Neuronal stem cell (in vitro differentiated cells): ENCODE data around the gene LIMS1.
"Not testable (repeated sequence)": the region's sequence is repeated elsewhere in the genome, so short reads cannot be mapped to it uniquely, and the experiment has no call there.

ENCODE experiments used
- DNase-seq: peaks from one replicate; pipeline ENCODE4 v3.0.0-alpha.2; 2013; ENCODE audit warnings: low spot score
- H2AFZ ChIP-seq: one replicate; pipeline ENCODE4 v1.6.1; 2013; ENCODE audit warnings: mild to moderate bottlenecking, low read length, inconsistent platforms
- H2AK5ac ChIP-seq: 2 replicates; pipeline ENCODE4 v1.6.1; 2013; ENCODE audit warnings: low read depth, mild to moderate bottlenecking, inconsistent platforms, low read length, moderate library complexity, mixed read lengths
- H2BK120ac ChIP-seq: 2 replicates; pipeline ENCODE4 v1.6.1; 2013; ENCODE audit warnings: low read depth, mild to moderate bottlenecking, inconsistent platforms, low read length, moderate library complexity, mixed read lengths
- H2BK12ac ChIP-seq: one replicate; pipeline ENCODE4 v1.6.1; 2013; ENCODE audit warnings: low read length, inconsistent platforms
- H2BK15ac ChIP-seq: 2 replicates; pipeline ENCODE4 v1.6.1; 2013; ENCODE audit warnings: mild to moderate bottlenecking, low read length, inconsistent platforms, mixed read lengths
- H2BK5ac ChIP-seq: one replicate; pipeline ENCODE4 v1.6.1; 2013; ENCODE audit warnings: inconsistent platforms, mild to moderate bottlenecking, low read length, moderate library complexity
- H3K14ac ChIP-seq: one replicate; pipeline ENCODE4 v1.6.1; 2013; ENCODE audit warnings: low read length, inconsistent platforms
- H3K18ac ChIP-seq: 2 replicates; pipeline ENCODE4 v1.6.1; 2013; ENCODE audit warnings: low read length, inconsistent platforms
- H3K23ac ChIP-seq: 2 replicates; pipeline ENCODE4 v1.6.1; 2013; ENCODE audit warnings: low read depth, mild to moderate bottlenecking, mixed read lengths, low read length, inconsistent platforms; ENCODE audit not compliant: poor library complexity
- H3K27ac ChIP-seq: replicated peaks from 3 replicates; pipeline ENCODE4 v1.5.1; 2013; ENCODE audit warnings: low read length, inconsistent platforms
- H3K27me3 ChIP-seq, 3 experiments: 2 replicates each; pipeline ENCODE4 v1.6.1; 2013; ENCODE audit warnings: low read length in 3 of 3, mild to moderate bottlenecking in 2 of 3, inconsistent platforms in 1 of 3, low read depth in 1 of 3, mixed read lengths in 1 of 3, moderate library complexity in 1 of 3; ENCODE audit not compliant: control insufficient read depth in 3 of 3, insufficient read depth in 3 of 3
- H3K36me3 ChIP-seq, 2 donors: replicated peaks in 1 of 2; 2 replicates each; pipeline ENCODE4 v1.6.1; 2013; ENCODE audit warnings: low read length in 2 of 2; ENCODE audit not compliant: control insufficient read depth in 2 of 2, insufficient read depth in 2 of 2
- H3K4ac ChIP-seq: 2 replicates; pipeline ENCODE4 v1.6.1; 2013; ENCODE audit warnings: inconsistent platforms, mild to moderate bottlenecking, low read length, moderate library complexity
- H3K4me1 ChIP-seq, 2 donors: 1 replicate in 1 of 2; 2 replicates in 1 of 2; pipeline ENCODE4 v1.6.1; 2013; ENCODE audit warnings: low read length in 2 of 2, low read depth in 1 of 2; ENCODE audit not compliant: control insufficient read depth in 2 of 2, insufficient read depth in 1 of 2
- H3K4me2 ChIP-seq: one replicate; pipeline ENCODE4 v1.6.1; 2013; ENCODE audit warnings: mild to moderate bottlenecking, low read length, inconsistent platforms; ENCODE audit not compliant: insufficient read depth, poor library complexity, severe bottlenecking
- H3K4me3 ChIP-seq, 2 donors: 2 replicates each; pipeline ENCODE4 v1.5.1; 2013; ENCODE audit warnings: low read length in 2 of 2, mild to moderate bottlenecking in 2 of 2, inconsistent platforms in 1 of 2, moderate library complexity in 1 of 2
- H3K79me1 ChIP-seq: one replicate; pipeline ENCODE4 v1.6.1; 2013; ENCODE audit warnings: low read depth, mild to moderate bottlenecking, inconsistent platforms, low read length, moderate library complexity
- H3K9ac ChIP-seq: one replicate; pipeline ENCODE4 v1.6.1; 2013; ENCODE audit warnings: mild to moderate bottlenecking, low read depth, low read length, inconsistent platforms; ENCODE audit not compliant: poor library complexity
- H3K9me3 ChIP-seq, 2 donors: replicated peaks in 1 of 2; 2 replicates each; pipeline versions ENCODE3 to v1.6.1; 2013; ENCODE audit warnings: low read length in 2 of 2, mild to moderate bottlenecking in 2 of 2, inconsistent platforms in 1 of 2, low read depth in 1 of 2, mixed read lengths in 1 of 2, moderate library complexity in 1 of 2; ENCODE audit not compliant: control insufficient read depth in 2 of 2, insufficient read depth in 1 of 2
- H4K8ac ChIP-seq: one replicate; pipeline ENCODE4 v1.6.1; 2013; ENCODE audit warnings: low read depth, mild to moderate bottlenecking, inconsistent platforms, low read length, moderate library complexity
- H4K91ac ChIP-seq: one replicate; pipeline ENCODE4 v1.6.1; 2013; ENCODE audit warnings: low read length, low read depth, mild to moderate bottlenecking, inconsistent platforms; ENCODE audit not compliant: poor library complexity
- WGBS, 2 donors: extraction: QIAGEN DNeasy Blood & Tissue Kit; methylation state at CpG; one replicate each; pipeline ENCODE4 v1.1.7; 2013; ENCODE audit warnings: missing lambda C conversion rate in 2 of 2, mixed read lengths in 1 of 2; ENCODE audit not compliant: insufficient read length in 2 of 2, insufficient replicate concordance in 1 of 2; ENCODE audit errors: extremely low coverage in 2 of 2; 5-methylcytosine and 5-hydroxymethylcytosine counted together

The LIMS1 gene

GRCh38 chr2:108514478-108514877, 19.8 kb upstream of the LIMS1 start:
- not testable (repeated sequence) for H3K4ac ChIP-seq, H3K4me1 ChIP-seq, H3K9me3 ChIP-seq, H3K27ac ChIP-seq, H3K79me1 ChIP-seq, H2BK120ac ChIP-seq, H2BK12ac ChIP-seq, H3K4me2 ChIP-seq, H3K14ac ChIP-seq, H3K36me3 ChIP-seq, H3K4me3 ChIP-seq, H4K91ac ChIP-seq, H3K18ac ChIP-seq, H3K23ac ChIP-seq, DNase-seq, H2BK15ac ChIP-seq, H4K8ac ChIP-seq, H2BK5ac ChIP-seq, H2AFZ ChIP-seq, H2AK5ac ChIP-seq, H3K27me3 ChIP-seq, H3K9ac ChIP-seq
- WGBS, 2 donors: no CpG with 5 or more reads among the region's 2 CpGs

GRCh38 chr2:108524688-108525087, 9.6 kb upstream of the LIMS1 start:
- not testable (repeated sequence) for H3K27ac ChIP-seq, H3K4me1 ChIP-seq, H3K18ac ChIP-seq, H3K9ac ChIP-seq, H4K8ac ChIP-seq, H3K79me1 ChIP-seq, H3K4ac ChIP-seq, DNase-seq, H4K91ac ChIP-seq, H2BK120ac ChIP-seq, H3K4me3 ChIP-seq, H3K14ac ChIP-seq, H3K4me2 ChIP-seq, H2BK15ac ChIP-seq, H2AFZ ChIP-seq, H3K9me3 ChIP-seq, H2BK5ac ChIP-seq, H3K36me3 ChIP-seq, H3K23ac ChIP-seq, H2BK12ac ChIP-seq, H2AK5ac ChIP-seq, H3K27me3 ChIP-seq
- no CpG with 5 or more reads among the region's 6 CpGs for WGBS, 2 donors

DNA sequence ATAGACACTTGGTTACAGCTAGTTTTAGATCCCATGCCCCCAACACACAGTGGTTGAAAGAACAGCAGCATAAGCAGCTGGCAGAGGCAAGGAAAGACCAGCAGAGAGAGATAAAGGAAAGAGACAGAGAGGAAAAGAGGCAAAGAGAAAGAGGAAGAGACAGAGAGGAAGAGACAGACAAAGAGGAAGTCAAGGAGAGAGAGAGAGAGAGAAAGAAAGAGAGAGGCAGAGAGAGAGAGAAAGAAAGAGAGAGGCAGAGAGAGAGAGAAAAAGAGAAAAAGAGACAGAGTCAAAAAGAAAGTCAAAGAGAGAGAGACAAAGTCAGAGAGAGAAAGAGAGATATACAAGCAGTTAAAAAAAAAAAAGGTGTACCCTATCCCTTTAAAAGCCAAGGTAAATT, 9.0 kb upstream of the LIMS1 start:
- not testable (repeated sequence) for H3K4me1 ChIP-seq, H2BK120ac ChIP-seq, H3K9me3 ChIP-seq, H3K79me1 ChIP-seq, H2BK15ac ChIP-seq, H3K4ac ChIP-seq, H2AFZ ChIP-seq, H3K27ac ChIP-seq, H2BK5ac ChIP-seq, H2BK12ac ChIP-seq, H3K9ac ChIP-seq, H2AK5ac ChIP-seq, H3K18ac ChIP-seq, H4K8ac ChIP-seq, H3K14ac ChIP-seq, H3K4me3 ChIP-seq, H4K91ac ChIP-seq, DNase-seq, H3K4me2 ChIP-seq, H3K23ac ChIP-seq, H3K27me3 ChIP-seq, H3K36me3 ChIP-seq

- no CpG with 5 or more reads among the region's 5 CpGs for WGBS, 2 donors
- Histone ChIP-seq H3K18ac (no peak overlapping the region), H3K4ac (no peak overlapping the region), H3K4me2 (no peak overlapping the region), H3K27ac (no peak overlapping the region), H2BK15ac (no peak overlapping the region), H2BK120ac (no peak overlapping the region), H3K23ac (no peak overlapping the region), H3K9me3 (no peaks in the 10 kb centered on the region), H3K9ac (no peak overlapping the region), H3K4me1 (peaks cover 0 to 10% of the 10 kb centered on the region in 2 donors), H2BK12ac (no peak overlapping the region), H3K27me3 (no peaks in the 10 kb centered on the region), H2AFZ (no peak overlapping the region), H4K91ac (no peak overlapping the region), H3K36me3 (no peaks in the 10 kb centered on the region), H3K79me1 (no peaks in the 10 kb centered on the region), H3K14ac (no peak overlapping the region), H4K8ac (no peak overlapping the region), H2AK5ac (no peak overlapping the region), H2BK5ac (no peak overlapping the region), H3K4me3 (no peak overlapping the region)
- DNase-seq: no peak
Observed at GRCh38 chr2:108531674-108532055, 2.6 kb upstream of the LIMS1 start.
